Uterus (tissue), 4 donors: ENCODE measurements around the gene OGFR. TPM values are rescaled to one million over a fixed set of nuclear protein-coding genes. Genes with fewer than 3 reads are reported as not detected.
A peak's percentile ranks its signal among the peaks of the same experiment; 100 is the strongest.

Experiments used
- DNase-seq, 2 donors: peaks; one replicate each; pipeline ENCODE4 v3.0.0-alpha.2; 2019 to 2020
- H3K27ac ChIP-seq, 2 donors: fragments of 200-600 bp; sonication (generic); 1 replicate in 1 of 2; 2 replicates in 1 of 2; pipeline ENCODE4 v1.5.1; 2016 to 2018
- H3K27me3 ChIP-seq, 2 donors: fragments of 200-600 bp; sonication (generic); one replicate each; pipeline ENCODE4 v1.5.1; 2018 to 2019; ENCODE audit warnings: control low read depth in 1 of 2
- H3K36me3 ChIP-seq, 2 donors: fragments of 200-600 bp; sonication (generic); one replicate each; pipeline ENCODE4 v1.5.1; 2019; ENCODE audit warnings: control low read depth in 1 of 2
- H3K4me1 ChIP-seq, 2 donors: fragments of 200-600 bp; sonication (generic); one replicate each; pipeline ENCODE4 v1.5.1; 2018 to 2019; ENCODE audit warnings: control low read depth in 1 of 2
- H3K4me3 ChIP-seq, 2 donors: fragments of 200-600 bp; sonication (generic); 1 replicate in 1 of 2; 2 replicates in 1 of 2; pipeline ENCODE4 v1.5.1; 2018 to 2019; ENCODE audit warnings: mild to moderate bottlenecking in 1 of 2
- H3K9me3 ChIP-seq, 2 donors: fragments of 200-600 bp; sonication (generic); one replicate each; pipeline ENCODE4 v1.5.1; 2019; ENCODE audit warnings: control low read depth in 1 of 2
- POLR2A ChIP-seq, 2 donors: fragments of 450-650 bp; IDR thresholded peaks; one replicate each; pipeline ENCODE4 v1.6.1; 2016; ENCODE audit warnings: antibody characterized with exemption in 2 of 2, mild to moderate bottlenecking in 1 of 2, moderate library complexity in 1 of 2
- intact Hi-C: fragments of 100-400 bp; cut with DNase I; formaldehyde crosslinking; loops from one replicate; pipeline ENCODE4 v1.15.1; 2023; ENCODE audit warnings: low total_unique reads
- total RNA-seq, 4 donors: library from RNA; depleted of rRNA in 3 of 4; stranded (reverse); fragments of >200 nt in 3 of 4; gene quantifications; one replicate each; pipeline versions ENCODE4 v1.1.0 to v1.2.4, GENCODE V29; 2014 to 2023
- TF ChIP-seq, protein P1 (sequence below), 4 experiments: fragments of 200-600 bp in 2 of 4; fragments of 450-650 bp in 2 of 4; sonication (generic) in 2 of 4; IDR thresholded peaks; one replicate each; pipeline ENCODE4 v1.5.1; 2016 to 2019; ENCODE audit warnings: antibody characterized with exemption in 4 of 4, mild to moderate bottlenecking in 2 of 4, moderate library complexity in 1 of 4
- donor health status: DM: yes; HTN: yes; CAD: no.

The OGFR gene
- total RNA-seq, 4 donors from 2014 or later, result 16.5 to 48.7 (median 31.2) TPM

DNA sequence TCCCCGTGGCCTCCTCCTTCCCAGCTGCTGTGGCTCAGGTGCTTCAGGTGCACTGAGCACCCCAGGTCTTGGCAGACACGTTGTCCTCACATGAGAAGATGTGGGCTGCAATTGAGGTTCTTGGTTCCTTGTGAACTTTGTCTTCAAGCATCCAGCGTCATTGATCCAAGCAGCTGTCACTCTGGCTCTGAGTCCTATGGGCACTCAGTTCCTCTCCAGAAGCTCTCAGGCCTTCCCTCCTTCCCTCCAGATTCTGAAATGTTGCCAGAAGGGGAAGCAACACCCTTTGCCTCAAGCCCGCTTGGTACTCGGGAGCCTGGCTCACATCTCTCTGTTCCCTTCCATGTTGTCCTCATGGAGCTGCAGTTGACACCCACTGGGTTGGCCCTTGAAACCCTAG is 16.8 kb upstream of the OGFR start:
- Histone ChIP-seq H3K4me3 (no peak overlapping the region), H3K27ac (no peak overlapping the region), H3K36me3 (no peaks in the 10 kb centered on the region), H3K4me1 (no peaks in the 10 kb centered on the region), H3K27me3 (no peaks in the 10 kb centered on the region), H3K9me3 (no peaks in the 10 kb centered on the region)
- intact Hi-C loops, result loop anchor here (10.0 kb wide), 1 partner anchor 283 kb away; no protein-coding TSS in a partner anchor
- DNase-seq, result no peak
- TF ChIP-seq POLR2A (IDR thresholded peaks at IDR 0.05), result no peak
- TF ChIP-seq, protein P1, sequence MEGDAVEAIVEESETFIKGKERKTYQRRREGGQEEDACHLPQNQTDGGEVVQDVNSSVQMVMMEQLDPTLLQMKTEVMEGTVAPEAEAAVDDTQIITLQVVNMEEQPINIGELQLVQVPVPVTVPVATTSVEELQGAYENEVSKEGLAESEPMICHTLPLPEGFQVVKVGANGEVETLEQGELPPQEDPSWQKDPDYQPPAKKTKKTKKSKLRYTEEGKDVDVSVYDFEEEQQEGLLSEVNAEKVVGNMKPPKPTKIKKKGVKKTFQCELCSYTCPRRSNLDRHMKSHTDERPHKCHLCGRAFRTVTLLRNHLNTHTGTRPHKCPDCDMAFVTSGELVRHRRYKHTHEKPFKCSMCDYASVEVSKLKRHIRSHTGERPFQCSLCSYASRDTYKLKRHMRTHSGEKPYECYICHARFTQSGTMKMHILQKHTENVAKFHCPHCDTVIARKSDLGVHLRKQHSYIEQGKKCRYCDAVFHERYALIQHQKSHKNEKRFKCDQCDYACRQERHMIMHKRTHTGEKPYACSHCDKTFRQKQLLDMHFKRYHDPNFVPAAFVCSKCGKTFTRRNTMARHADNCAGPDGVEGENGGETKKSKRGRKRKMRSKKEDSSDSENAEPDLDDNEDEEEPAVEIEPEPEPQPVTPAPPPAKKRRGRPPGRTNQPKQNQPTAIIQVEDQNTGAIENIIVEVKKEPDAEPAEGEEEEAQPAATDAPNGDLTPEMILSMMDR (IDR thresholded peaks at IDR 0.05), result no peak

DNA sequence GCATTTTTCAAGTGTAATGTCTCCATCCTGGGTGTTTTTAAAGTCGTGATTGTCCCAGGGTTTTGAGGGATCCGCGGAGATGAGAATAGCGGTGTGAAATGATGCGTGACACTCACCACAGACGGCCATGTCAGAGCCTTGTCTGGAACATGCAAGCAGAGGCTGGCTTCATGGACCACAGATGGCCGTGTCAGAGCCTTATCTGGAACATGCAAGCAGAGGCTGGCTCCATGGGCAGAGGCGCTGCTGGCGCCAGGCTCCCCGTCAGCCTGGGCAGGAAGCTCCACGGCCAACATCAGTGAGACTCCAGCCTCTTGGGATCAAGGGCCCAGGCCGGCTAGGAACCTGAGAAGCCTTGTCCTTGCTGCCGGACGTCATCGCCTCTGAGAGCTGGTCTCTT is 16.0 kb upstream of the OGFR start:
- no peaks in the 10 kb centered on the region for H3K36me3 ChIP-seq
- TF ChIP-seq POLR2A (IDR thresholded peaks at IDR 0.05), result no peak
- TF ChIP-seq, protein P1 (IDR thresholded peaks at IDR 0.05), result no peak
- no peaks in the 10 kb centered on the region for H3K9me3 ChIP-seq
- no peak overlapping the region for H3K4me3 ChIP-seq
- H3K27ac ChIP-seq, result no peak overlapping the region
- H3K27me3 ChIP-seq, result no peaks in the 10 kb centered on the region
- H3K4me1 ChIP-seq, result peaks cover 0 to 3% of the 10 kb centered on the region in 2 donors
- intact Hi-C loops, result loop anchor here (10.0 kb wide), 1 partner anchor 284 kb away; no protein-coding TSS in a partner anchor
- no peak for DNase-seq

DNA sequence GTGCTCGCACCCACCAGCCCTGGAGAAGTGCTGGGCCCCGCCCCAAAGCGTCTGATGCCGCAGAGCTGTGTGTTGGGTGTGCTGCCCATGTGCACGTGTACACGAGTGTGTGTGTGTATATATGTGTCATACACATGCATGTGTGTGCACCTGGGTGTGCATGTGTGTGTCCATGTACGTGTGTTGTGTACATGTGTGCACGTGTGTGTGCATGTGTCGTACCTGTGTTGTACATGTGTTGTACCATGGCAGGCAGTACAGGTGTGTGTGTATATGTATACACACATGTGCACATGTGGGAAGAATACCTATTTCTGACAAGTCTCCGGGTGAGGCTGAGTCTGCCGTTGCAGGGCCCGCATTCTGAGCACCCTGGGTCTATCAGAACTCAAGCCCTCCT is 14.6 kb upstream of the OGFR start:
- no peak for DNase-seq
- TF ChIP-seq POLR2A (IDR thresholded peaks at IDR 0.05), result no peak
- TF ChIP-seq, protein P1 (IDR thresholded peaks at IDR 0.05), result no peak
- Histone ChIP-seq H3K4me1 (peaks cover 0 to 6% of the 10 kb centered on the region in 2 donors), H3K36me3 (no peaks in the 10 kb centered on the region), H3K27me3 (no peaks in the 10 kb centered on the region), H3K9me3 (no peaks in the 10 kb centered on the region), H3K4me3 (no peak overlapping the region), H3K27ac (no peak overlapping the region)
- intact Hi-C loops, result no loop called here

DNA sequence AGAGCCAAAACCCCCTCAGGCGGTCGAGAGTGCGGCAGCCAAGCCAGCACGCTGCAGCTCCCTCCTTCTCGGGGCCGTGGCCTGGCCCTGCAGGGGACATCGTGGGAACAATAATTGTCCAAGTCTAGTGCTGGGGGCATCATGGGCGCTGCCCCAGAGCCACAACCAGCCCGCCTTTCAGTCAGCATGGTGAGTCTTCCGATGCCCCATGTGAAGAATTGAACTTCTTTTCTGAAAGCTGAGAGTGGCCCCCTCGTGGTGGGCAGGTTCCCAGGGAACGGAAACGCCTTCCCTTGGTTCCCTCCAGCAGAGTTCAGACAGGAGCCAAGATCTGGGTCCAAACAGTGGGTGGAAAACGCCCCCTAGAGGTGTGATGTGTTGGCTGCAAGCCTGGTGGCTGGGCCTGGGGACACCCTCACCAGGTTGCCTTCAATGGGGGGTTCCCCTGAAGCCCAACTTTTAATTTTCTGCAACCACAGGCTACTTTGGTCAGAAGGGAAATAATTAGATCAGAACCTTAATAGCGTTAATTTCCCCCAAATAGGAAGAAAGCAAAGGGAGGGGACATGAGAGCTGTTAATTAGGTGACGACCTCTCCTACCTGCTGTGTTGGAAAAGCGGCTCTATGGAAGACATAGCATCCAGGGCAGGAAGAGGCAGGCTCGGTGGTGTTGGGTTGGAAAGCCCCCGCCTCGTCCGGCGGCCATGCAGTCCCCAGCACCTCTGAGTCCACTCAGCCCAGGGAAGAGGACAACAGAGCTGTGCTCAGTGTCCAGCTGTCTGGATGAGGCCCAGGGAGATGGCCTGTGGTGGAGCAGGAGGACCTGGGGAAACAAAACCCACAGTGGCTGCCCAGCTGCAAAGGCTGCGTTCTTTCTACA is 13.1 kb upstream of the OGFR start:
- intact Hi-C loops, result no loop called here
- no peaks in the 10 kb centered on the region for H3K36me3 ChIP-seq
- no peak overlapping the region for H3K4me3 ChIP-seq
- peaks cover 0 to 6% of the 10 kb centered on the region in 2 donors for H3K4me1 ChIP-seq
- no peaks in the 10 kb centered on the region for H3K9me3 ChIP-seq
- no peak for TF ChIP-seq POLR2A (IDR thresholded peaks at IDR 0.05)
- TF ChIP-seq, protein P1 (IDR thresholded peaks at IDR 0.05), result peak; percentile 63 to 86 (median 76)
- DNase-seq, result peak; percentile 79 to 82
- H3K27me3 ChIP-seq, result no peaks in the 10 kb centered on the region
- H3K27ac ChIP-seq, result no peak overlapping the region

DNA sequence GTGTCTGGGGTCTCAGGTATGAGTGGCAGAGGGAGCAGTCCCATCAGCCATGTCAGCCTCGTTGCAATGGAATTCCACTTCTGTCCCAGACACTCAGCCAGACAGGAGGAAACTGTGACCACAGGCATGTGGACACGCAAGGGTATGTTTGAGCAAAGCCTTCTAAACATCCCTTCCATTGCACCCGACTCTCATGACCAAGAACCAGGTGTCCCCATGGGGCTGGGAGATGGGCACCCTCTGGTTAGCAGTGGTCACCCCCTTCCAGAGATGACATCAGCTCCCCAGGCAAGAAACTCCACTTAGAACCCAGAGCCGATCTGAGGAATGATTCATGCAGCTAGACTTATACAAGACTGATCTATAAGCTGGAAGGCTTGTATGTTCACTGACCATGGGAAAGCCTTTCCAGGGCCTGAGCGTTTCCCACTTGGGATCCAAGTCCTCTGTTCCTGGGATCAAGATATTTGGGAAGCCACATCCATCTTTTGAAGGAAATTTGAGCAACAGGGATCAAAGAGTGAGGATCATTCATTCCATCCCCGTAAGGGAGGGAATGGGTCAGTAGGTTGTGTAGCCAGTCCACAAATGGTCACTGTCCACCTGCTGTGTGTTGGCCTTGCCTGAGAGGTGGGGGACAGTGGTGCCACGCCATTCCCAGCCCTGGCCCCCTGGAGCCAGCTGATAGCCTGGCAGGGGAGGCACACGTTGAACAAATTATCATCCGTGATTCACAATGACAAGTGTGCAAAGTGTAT is 12.3 kb upstream of the OGFR start:
- Histone ChIP-seq H3K4me1 (peaks cover 0 to 10% of the 10 kb centered on the region in 2 donors), H3K27me3 (no peaks in the 10 kb centered on the region), H3K9me3 (no peaks in the 10 kb centered on the region), H3K27ac (no peak overlapping the region), H3K4me3 (no peak overlapping the region), H3K36me3 (no peaks in the 10 kb centered on the region)
- DNase-seq, result no peak
- intact Hi-C loops, result no loop called here
- TF ChIP-seq POLR2A (IDR thresholded peaks at IDR 0.05), result no peak
